ENCODE measurements around the gene AXIN2. TPM values are rescaled to one million over a fixed set of nuclear protein-coding genes. Genes with fewer than 3 reads are reported as not detected.
A peak's percentile ranks its signal among the peaks of the same experiment; 100 is the strongest.

Gene AXIN2
- total RNA-seq = 27.8 TPM

GRCh38 chr17:65561452-65562205 lies at the start of gene AXIN2:
AXIN2 (minus strand) TSS chr17:65561648; CDS start chr17:65558620, 3,028 bp downstream.
- DNase-seq = peak; percentile 95

DNA sequence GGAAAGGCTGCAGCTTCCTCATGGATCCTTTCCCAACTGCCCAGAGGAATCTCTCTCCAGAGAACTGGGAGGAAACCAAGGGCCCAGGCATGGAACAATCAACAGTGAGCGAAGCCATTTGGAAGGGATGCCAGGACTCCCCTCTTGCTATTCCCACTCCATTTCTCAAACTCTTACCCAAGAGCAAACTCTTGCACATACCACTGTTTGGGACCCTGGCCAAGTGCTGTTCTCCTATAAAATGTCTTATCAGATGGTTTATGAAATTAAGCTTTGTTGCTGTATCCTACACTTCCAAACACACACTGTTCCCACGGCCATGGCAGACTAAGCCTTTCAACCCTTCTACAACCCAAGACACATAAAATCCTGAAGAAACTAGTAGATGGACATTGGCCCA lies 48.3 kb upstream of the AXIN2 start:
- DNase-seq = no peak

DNA sequence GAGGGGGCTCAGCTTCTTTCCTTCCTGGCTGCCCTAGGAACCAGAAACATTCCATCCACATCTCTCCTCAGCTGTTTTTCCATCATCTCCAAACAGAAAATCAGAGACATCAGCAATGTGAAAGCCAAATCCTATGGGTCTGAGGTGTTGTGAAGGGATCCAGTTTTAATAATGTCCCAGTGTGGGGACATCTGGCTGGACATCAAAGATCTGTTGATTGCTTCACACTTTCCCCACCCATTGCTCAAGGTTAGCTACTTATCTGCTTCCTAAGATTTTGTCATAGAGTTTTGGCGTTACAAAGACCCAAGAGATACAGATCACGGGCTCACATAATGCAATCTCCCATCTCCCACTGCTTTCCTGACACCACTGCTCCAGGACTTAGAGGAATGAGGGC lies 47.8 kb upstream of the AXIN2 start:
- DNase-seq = no peak

GRCh38 chr17:65604070-65604469 lies 42.6 kb upstream of the AXIN2 start:
- no peak for DNase-seq

GRCh38 chr17:65601881-65602280 lies 40.4 kb upstream of the AXIN2 start:
- DNase-seq = no peak

GRCh38 chr17:65601145-65601544 lies 39.7 kb upstream of the AXIN2 start:
- DNase-seq = no peak

DNA sequence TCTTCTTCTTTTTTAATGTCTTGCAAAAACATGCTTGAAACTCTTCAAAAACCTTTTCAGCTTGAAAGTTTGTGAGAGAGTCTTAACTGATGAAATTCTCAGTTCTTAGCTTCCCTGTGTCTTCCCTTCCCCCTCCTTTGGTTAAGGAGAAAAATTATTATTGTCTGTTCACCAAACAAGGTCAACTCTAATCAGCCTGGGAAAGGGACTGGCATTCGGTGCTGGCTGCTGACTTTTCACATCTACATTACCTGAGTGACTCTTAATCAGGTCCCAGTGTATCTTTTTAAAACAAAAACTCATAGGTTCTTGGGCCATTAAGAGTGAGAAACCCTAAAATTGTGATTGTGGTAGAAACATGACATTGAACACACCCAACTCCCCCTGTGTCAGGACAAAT lies 39.1 kb upstream of the AXIN2 start:
- no peak for DNase-seq

GRCh38 chr17:65599650-65600049 lies 38.2 kb upstream of the AXIN2 start:
- no peak for DNase-seq

GRCh38 chr17:65598746-65599145 lies 37.3 kb upstream of the AXIN2 start:
- DNase-seq = no peak

DNA sequence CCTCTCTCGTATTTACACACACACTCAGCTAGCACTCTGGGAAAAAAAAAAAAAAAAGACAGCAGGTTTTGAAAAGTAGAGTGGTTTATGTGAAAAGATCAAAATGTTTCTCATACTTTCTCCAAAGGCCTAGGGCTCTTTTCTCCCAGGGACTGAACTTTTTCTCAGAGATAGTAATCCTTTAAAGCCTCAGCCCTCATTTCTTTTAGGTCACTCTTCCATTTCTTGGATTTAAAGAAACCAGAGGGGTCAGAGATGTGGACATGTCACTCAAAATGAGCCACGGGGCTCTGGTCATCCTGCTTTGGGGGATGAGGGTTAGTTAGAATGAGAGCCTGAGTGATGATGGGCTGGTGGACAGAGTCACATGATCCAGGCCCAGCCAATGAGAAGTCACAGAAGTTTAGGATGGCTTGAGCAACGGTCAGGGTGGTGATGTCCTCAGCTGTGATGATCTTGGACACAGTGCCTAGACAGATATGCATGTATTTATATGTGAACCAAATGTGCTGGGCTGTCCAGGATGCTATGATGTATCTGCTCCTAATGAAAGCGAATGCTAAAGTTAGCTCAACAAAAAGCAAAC lies 33.7 kb upstream of the AXIN2 start:
- no peak for DNase-seq

- DNase-seq = peak; percentile 46
Measured at GRCh38 chr17:65593855-65594845, 32.7 kb upstream of the AXIN2 start.

DNA sequence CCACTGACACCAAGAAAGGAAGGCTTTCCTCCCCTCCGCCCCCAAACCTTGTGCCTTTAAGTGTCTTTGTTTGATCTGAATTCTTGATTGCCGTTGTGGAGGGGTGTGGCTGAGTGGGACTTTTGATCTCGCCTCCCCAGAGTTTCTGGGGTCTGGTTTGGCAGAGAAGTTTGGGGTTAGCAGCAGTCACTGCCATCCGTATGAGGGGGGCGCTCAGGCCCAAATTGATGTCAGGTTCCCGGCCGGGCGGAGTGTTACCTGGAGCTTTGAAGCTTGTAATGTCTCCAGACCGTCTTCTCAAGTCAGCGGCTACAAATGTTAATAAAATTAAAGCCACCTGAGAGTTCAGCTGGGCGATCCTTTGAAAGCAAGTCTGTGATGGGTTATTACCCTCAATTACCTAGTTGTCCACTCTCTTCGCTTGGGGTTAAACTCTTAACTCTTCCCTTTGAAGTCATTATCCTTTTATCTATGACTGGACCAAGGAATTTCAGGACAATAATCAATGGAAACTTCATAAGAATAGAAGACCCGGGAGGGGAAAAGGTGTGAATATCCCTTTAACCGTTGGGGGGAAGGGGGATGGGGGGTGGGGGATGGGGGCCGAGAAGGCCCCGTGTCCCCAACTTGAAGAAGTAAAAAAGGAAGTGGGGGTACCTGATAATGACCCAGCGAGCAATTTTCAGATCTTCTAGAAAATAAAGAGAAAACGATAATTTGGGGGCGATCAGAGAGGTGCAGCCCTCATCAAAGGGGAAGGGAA lies 31.8 kb upstream of the AXIN2 start:
- no peak for DNase-seq

GRCh38 chr17:65592125-65592965 lies 30.9 kb upstream of the AXIN2 start:
- DNase-seq = no peak

DNA sequence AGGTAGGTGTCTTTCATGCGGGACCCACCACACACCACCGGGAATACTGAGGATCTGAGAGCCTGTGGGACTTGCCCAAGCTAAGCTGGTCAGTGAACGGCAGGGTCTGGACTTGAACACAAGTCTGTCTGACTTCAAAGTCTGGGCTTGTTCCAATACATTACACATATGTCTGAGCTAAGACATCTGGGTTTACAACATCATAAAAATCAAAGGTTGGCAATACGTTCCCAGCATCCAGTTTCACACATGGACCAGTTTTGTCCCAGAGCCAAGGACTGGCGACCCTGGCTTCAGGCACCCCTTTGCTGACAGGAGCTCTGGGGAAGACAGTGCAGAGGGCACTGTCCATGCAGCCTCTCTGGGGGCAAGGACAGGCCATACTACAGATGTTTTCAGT lies 27.9 kb upstream of the AXIN2 start:
- DNase-seq = peak; percentile 7

- DNase-seq = peak; percentile 24
Measured at GRCh38 chr17:65588181-65588808, 26.8 kb upstream of the AXIN2 start.

- peak; percentile 16 for DNase-seq
Measured at GRCh38 chr17:65587534-65588180, 26.2 kb upstream of the AXIN2 start.

GRCh38 chr17:65586899-65587298 lies 25.5 kb upstream of the AXIN2 start:
- no peak for DNase-seq

- DNase-seq = peak; percentile 39
Measured at GRCh38 chr17:65584604-65585521, 23.4 kb upstream of the AXIN2 start.

Measured in tongue (tissue), 2 donors.